Fibroblast of skin of right biceps (primary cell): ENCODE results near the gene MBTPS1.

ENCODE experiments used
- DNase-seq: peaks from one replicate; pipeline ENCODE4 v3.0.0-alpha.2; 2013

MBTPS1 gene

GRCh38 chr16:84116720-84117493 lies at the start of gene MBTPS1:
MBTPS1 (minus strand) TSS chr16:84116942; CDS start chr16:84101783, 15,159 bp downstream.
- peak; percentile 99 for DNase-seq

DNA sequence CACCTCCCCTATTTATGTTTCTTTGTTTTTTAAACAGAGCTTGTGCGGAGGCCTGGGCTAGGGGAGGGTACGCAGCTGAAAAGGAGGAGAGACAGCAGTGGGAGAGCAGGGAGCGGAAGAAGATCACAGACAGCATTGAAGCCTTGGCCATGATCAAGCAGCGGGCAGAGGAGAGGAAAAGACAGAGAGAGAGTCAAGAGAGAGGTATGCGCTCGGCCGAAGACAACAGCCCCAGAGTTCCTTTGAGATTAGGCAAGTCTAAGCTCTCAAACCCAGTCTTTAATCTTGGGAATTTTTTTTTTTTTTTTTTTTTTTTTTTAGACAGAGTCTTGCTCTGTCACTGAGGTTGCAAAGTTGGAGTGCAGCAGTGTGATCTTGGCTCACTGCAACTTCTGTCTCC lies 49.0 kb upstream of the MBTPS1 start:
- DNase-seq = no peak

DNA sequence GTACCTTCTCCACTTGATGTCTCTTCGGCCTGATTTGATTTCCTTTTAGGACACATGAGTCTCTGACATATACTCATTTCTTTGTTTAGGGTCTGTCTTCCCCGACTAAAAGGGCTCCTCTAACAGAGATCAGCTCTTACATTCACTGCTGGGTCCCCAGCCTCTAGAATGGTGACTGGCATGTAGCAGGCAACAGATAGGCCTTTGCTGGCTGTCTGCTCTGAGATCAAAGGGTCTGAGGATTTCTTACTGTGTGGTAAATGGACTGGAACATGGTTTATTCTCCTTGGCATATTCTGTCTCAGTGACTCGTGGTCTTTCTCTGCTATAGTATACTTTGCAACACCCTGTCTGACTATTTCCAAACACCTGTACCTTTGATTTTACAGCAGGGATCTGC lies 45.1 kb upstream of the MBTPS1 start:
- DNase-seq = no peak

DNA sequence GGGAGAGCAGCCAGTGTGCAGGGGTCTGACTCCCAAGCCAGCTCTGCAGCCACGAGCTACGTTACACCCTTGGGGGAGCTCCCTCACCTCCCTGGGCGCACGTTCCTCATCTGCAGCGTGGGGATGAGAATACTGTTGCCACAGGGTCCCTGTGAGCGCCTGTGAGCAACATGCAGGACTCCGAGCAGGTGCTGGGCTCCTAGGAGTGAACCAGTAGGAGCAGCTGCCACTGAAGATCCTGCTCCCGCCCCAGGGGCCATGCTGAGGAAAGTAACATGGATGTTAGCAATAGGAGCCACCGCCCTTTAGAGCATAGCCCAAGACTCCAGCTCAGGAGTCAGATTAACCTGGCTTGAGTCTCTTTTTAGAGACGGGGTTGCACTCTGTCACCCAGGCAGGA lies 44.3 kb upstream of the MBTPS1 start:
- DNase-seq = no peak

DNA sequence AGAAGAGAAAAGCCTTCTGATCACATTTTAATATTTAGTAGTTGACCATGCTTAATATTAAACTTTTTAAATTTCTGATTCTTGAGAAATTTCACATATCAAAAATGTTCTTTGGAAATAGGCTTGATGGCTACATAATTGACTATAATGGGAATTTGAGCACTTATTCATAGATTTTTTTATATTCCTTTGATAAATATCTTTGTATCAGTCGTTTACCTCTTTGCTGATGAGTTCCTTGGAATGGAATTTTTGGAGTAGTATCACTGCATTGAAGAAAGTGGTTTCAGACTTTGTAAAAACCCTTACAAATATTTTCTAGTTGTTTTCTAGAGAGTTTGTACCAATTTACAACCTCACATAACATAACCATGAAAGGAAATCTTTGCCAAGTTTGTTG lies 43.1 kb upstream of the MBTPS1 start:
- DNase-seq = no peak

- DNase-seq = no peak
Measured at GRCh38 chr16:84159007-84159406, 42.3 kb upstream of the MBTPS1 start.

DNA sequence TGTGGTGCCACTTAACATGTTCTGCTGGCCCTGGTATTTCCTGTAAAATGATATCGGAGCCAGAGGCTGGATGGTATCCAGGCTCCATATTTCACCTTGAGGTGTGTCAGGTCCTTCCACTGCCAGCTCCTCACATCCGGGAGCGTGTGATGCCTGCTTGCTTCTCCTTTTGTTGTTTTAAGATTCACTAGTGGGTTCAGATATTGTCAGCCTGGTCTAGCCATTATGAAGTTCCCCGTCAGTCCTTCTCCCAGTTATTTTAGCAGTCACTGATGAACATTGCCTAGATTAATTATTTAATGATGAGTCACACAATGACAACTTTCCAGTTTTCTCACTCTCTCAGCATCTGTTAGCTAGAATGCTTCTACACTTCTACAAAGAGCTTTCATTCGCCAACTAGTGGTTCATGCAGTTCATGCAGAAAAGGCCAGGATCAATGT lies 39.6 kb upstream of the MBTPS1 start:
- DNase-seq = peak; percentile 26

- DNase-seq = no peak
Measured at GRCh38 chr16:84155771-84156170, 39.0 kb upstream of the MBTPS1 start.

DNA sequence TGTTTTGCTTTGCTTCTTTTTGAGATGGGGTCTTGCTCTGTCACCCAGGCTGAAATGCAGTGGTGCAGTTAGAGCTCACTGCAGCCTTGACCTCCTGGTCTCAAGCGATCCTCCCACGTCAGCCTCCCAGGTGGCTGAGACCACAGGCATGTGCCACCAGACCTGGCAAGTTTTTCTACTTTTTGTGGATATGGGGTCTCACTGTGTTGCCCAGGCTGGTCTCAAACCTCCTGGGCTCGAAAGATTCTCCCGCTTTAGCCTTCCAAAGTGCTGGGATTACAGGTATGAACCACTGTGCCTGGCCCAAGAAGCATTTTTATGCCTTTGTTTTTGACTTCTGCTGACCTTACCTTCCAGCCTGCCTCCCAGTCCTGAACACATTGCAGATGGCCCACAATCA lies 38.5 kb upstream of the MBTPS1 start:
- DNase-seq = no peak

DNA sequence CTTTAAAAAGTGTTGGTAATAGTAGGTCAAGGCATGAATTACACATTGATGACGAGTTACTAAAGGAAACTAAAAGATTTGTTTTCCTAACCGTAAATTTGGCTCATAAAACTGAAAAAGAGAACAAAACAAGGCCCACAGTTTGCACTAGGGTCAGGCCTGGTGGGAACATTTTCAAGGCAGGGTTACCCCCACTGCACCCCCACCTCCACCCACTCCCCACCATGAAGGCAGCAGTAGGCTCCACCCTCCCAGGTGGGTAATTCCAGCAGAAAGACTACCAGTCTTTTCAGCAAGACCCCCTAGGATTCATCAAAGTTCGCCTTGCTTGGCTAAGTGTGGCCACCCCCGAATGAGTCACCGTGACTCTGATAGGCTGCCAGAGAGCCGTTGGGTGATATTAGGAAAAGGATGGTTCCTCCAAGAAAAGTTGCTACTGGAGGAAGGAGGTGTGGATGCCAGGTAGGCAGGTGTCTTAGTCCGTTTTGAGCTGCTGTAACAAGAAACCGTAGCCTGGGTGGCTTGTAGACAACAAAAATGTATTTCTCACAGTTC lies 37.0 kb upstream of the MBTPS1 start:
- DNase-seq = no peak

- no peak for DNase-seq
Measured at GRCh38 chr16:84150926-84151325, 34.2 kb upstream of the MBTPS1 start.

GRCh38 chr16:84144859-84145639 lies 28.3 kb upstream of the MBTPS1 start, which contains the start of the genes DNAAF1 and HSDL1:
DNAAF1 (plus strand) TSS chr16:84145308; CDS start chr16:84145441, 133 bp downstream.
HSDL1 (minus strand) TSS chr16:84145177; CDS start chr16:84131321, 13,856 bp downstream.
- peak; percentile 84 for DNase-seq

- DNase-seq = no peak
Measured at GRCh38 chr16:84144209-84144858, 27.6 kb upstream of the MBTPS1 start.

- peak; percentile 18 for DNase-seq
Measured at GRCh38 chr16:84143784-84144199, 27.1 kb upstream of the MBTPS1 start.

- DNase-seq = no peak
Measured at GRCh38 chr16:84143081-84143480, 26.3 kb upstream of the MBTPS1 start.

DNA sequence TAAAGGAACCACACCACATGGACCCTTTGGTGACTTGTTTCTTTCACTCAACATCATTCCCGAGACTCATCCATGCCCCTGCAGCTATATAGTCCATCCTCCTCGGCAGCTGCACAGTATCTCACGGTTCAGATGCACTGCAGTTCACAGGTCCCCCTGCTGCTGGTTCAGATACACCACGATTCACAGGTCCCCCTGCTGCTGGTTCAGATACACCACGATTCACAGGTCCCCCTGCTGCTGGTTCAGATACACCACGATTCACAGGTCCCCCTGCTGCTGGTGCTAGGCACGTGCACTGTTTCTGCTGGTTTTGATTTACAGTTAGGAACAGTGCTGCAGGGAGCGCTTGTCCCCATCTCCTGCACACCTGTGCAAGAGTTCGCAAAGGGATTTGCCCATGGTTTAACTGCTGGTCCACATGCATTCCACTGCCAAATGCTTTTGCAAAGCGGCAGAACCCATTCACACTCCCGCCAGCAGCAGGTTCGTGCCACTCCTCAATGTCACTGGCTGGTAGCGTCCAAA lies 24.5 kb upstream of the MBTPS1 start:
- DNase-seq = no peak

DNA sequence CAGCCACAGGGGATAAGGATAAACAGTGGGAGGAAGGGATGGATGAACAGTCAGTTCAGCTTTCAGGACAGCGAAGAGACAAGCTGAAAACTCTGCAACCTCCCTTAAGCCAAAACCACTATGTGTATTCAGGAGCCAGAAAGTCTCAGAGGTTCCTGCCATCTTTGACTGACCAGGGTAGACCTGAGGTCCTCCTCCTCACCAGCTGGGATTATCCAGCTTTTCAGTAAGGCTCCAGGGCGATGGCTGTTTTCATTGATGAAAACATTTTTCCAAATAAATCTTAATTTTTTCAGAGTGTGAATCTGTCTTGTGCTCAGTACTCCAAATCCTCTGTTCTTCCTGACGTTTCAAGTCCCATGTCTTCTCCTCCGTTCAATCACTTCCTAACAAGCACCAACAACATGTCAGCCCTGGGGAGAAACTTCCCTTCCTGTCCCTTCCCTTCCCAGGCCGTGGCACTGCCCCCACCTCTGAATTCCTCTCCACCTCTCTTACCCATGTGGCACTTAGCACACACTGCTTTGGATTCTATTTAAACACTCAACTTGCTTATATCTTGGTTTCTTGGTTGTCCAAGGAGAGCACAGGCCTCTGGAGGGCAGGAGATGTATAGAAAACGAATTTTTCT lies 23.0 kb upstream of the MBTPS1 start:
- DNase-seq = no peak

GRCh38 chr16:84138824-84139627 lies 22.3 kb upstream of the MBTPS1 start:
- DNase-seq = peak; percentile 35

- no peak for DNase-seq
Measured at GRCh38 chr16:84138500-84138823, 21.7 kb upstream of the MBTPS1 start.

DNA sequence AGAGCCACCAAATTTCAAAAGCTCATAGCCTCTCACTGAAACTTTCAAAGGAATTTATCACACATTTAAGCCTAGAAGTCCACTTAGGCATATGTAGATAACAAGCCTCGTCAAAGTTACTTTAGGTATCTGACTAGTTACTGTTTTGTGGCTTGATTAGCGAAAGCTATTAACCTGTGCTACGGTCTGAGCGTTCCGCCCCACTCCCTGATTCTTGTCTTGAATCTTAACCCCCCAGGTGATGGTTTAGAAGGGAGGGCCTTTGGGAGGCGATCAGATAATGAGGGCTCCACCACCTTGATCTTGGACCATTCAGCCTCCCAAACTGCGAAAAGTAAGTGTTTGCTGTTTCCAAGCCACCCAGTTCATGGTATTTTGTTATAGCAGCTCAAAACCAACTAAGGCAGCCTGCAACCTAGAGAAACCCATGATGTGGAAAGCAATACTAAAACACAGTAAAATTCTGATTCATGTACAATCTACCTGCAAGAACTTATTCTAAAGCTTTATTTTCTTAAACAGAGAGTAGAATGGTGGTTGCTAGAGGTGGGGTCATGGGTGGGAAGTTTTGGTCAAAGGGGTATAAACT lies 21.1 kb upstream of the MBTPS1 start:
- DNase-seq = no peak

DNA sequence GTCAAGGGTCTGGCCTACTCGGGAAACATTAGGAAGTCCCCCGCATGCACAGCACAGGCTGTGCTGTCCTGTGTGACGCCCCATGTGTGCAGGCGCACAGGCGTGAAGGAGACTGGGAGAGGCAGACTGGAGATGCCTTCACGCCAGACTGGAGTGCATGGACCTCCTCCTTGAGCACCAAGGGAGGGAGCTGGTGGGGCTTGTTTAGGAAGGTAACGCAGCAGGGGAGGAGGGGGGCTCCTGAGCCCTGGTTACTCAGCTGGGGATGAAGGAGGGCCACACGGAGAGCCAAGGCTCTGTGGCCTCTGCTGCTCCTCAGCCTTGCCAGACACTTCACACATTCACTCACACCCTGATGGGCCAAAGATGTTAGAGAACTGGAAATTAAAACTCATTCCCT lies 20.5 kb upstream of the MBTPS1 start:
- DNase-seq = no peak
